OCI-LY1 (cell line): ENCODE data around the gene ENO4.

Experiments
- CTCF ChIP-seq: fragments of 200-600 bp; sonication (generic), shearing (Covaris generic); IDR thresholded peaks from 2 replicates; pipeline ENCODE4 v1.5.1; 2017; ENCODE audit warnings: mild to moderate bottlenecking, antibody characterized with exemption, low read length, moderate library complexity, mixed read lengths
- EZH2 ChIP-seq: fragments of 200-600 bp; sonication (generic), shearing (Covaris generic); IDR thresholded peaks from 2 replicates; pipeline ENCODE4 v1.8.0; 2017; ENCODE audit warnings: borderline replicate concordance, mixed run types, mild to moderate bottlenecking, antibody characterized with exemption, low read length, moderate library complexity, mixed read lengths

DNA sequence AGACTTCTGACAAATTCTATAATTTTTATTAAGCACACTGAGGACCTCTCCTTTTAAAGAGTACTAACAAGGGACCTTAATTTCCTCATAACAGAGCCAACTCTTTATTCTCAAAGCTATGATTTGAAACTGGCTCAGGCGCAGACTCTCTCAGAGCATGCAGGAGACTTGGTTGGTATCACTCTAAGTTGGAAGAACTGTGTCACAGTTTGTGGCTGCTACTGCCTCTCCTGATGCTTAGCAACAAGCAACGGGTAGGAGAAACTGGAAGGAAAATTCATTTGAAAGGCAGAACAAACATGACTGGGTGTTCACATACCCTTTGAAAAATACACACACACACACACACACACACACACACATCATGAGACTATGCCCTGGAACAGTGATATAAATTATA, 33.3 kb downstream of the ENO4 start:
- TF ChIP-seq CTCF (no peak), EZH2 (no peak)
